Stimulated activated CD8-positive, alpha-beta memory T cell treated with anti-CD3 and anti-CD28 coated beads, Interleukin-15, amount 100 ng/mL, for 4 hours (primary cell): Measurements from ENCODE around the gene ACSF3.

Experiments used
- DNase-seq, 2 donors: peaks; one replicate each; pipeline ENCODE4 v3.0.0-alpha.2; 2020; ENCODE audit warnings: low read depth in 2 of 2

ACSF3 gene

GRCh38 chr16:89112377-89113151, 18.9 kb downstream of the ACSF3 start:
- DNase-seq, result no peak

GRCh38 chr16:89113152-89113547, 19.5 kb downstream of the ACSF3 start:
- no peak for DNase-seq

GRCh38 chr16:89113661-89114060, 20.0 kb downstream of the ACSF3 start:
- DNase-seq, result no peak

GRCh38 chr16:89114159-89114981, 20.7 kb downstream of the ACSF3 start:
- no peak for DNase-seq

GRCh38 chr16:89115216-89115861, 21.7 kb downstream of the ACSF3 start:
- peak; percentile 71 to 73 for DNase-seq

GRCh38 chr16:89116341-89117226, 22.9 kb downstream of the ACSF3 start:
- no peak for DNase-seq

GRCh38 chr16:89117227-89117974, 23.7 kb downstream of the ACSF3 start:
- no peak for DNase-seq

- DNase-seq, result no peak
Measured at GRCh38 chr16:89117975-89118289, 24.3 kb downstream of the ACSF3 start.

- no peak for DNase-seq
Measured at GRCh38 chr16:89118361-89119165, 24.9 kb downstream of the ACSF3 start.

- DNase-seq, result no peak
Measured at GRCh38 chr16:89119166-89119621, 25.5 kb downstream of the ACSF3 start.

- DNase-seq, result no peak
Measured at GRCh38 chr16:89119661-89120141, 26.0 kb downstream of the ACSF3 start.

- DNase-seq, result no peak
Measured at GRCh38 chr16:89120281-89120680, 26.6 kb downstream of the ACSF3 start.

- no peak for DNase-seq
Measured at GRCh38 chr16:89120921-89121351, 27.3 kb downstream of the ACSF3 start.

- DNase-seq, result no peak
Measured at GRCh38 chr16:89121691-89122321, 28.2 kb downstream of the ACSF3 start.

GRCh38 chr16:89122322-89122851, 28.7 kb downstream of the ACSF3 start:
- DNase-seq, result peak in 1 of 2 donors; percentile 32

- no peak for DNase-seq
Measured at GRCh38 chr16:89123001-89123830, 29.6 kb downstream of the ACSF3 start.

GRCh38 chr16:89123831-89124100, 30.1 kb downstream of the ACSF3 start:
- no peak for DNase-seq

- no peak for DNase-seq
Measured at GRCh38 chr16:89129378-89129777, 35.7 kb downstream of the ACSF3 start.
